Measurements from ENCODE around the gene ICAM2.

- TF ChIP-seq CTCF (IDR thresholded peaks at IDR 0.05) (no peak), EZH2 (IDR thresholded peaks at IDR 0.05; ENCODE audit: borderline replicate concordance, insufficient read depth, low read depth, low read length, poor library complexity, severe bottlenecking) (no peak)
Measured at GRCh38 chr17:64054304-64054703, 33.9 kb upstream of the ICAM2 start.
